PC-3 (cell line): ENCODE results near the gene EVL. TPM values are rescaled to one million over a fixed set of nuclear protein-coding genes. Genes with fewer than 3 reads are reported as not detected.

Experiments
- ATAC-seq: fragments of 200-7000 bp; cut with Tn5 transposase; 2 replicates; pipeline ENCODE4 v1.9.1; 2020; ENCODE audit warnings: mild to moderate bottlenecking, moderate library complexity
- BruUV-seq: library from RNA; stranded (reverse); fragments of 400-500 nt; replicated peaks from 2 replicates; lab custom pipeline; 2021; lab: Mats Ljungman, UMichigan
- CTCF ChIA-PET: fragments of 300-600 bp; sonication (Branson Sonifier 250); formaldehyde crosslinking; loops from one replicate; lab custom pipeline; 2022; ENCODE audit warnings: antibody characterized with exemption; lab: Charles Lee
- POLR2A ChIA-PET: fragments of 300-600 bp; sonication (Branson Sonifier 250); formaldehyde crosslinking; loops from one replicate; lab custom pipeline; 2022; ENCODE audit warnings: antibody characterized with exemption; ENCODE audit not compliant: unreplicated experiment; lab: Charles Lee
- DNase-seq: peaks from one replicate; pipeline ENCODE4 v3.0.0-alpha.2; 2015
- H2AFZ ChIP-seq: fragments of 300-600 bp; sonication (generic); 2 replicates; pipeline ENCODE4 v1.6.0; 2016; ENCODE audit warnings: antibody characterized with exemption, low read length
- H3F3A ChIP-seq: fragments of 300-600 bp; sonication (generic); one replicate; pipeline ENCODE4 v1.6.0; 2017; ENCODE audit warnings: antibody characterized with exemption, low read length, control low read depth, mild to moderate bottlenecking; ENCODE audit not compliant: unreplicated experiment
- H3K27ac ChIP-seq: fragments of 300-600 bp; sonication (generic); 2 replicates; pipeline ENCODE4 v1.5.1; 2016; ENCODE audit warnings: mild to moderate bottlenecking, low read length
- H3K27me3 ChIP-seq: fragments of 300-600 bp; sonication (generic); 2 replicates; pipeline ENCODE4 v1.6.1; 2016; ENCODE audit warnings: low read length, mixed read lengths
- H3K36me3 ChIP-seq: fragments of 300-600 bp; sonication (generic); 2 replicates; pipeline ENCODE4 v1.6.1; 2016; ENCODE audit warnings: low read depth, mixed run types, low read length, mixed read lengths
- H3K4me1 ChIP-seq: fragments of 300-600 bp; sonication (generic); 2 replicates; pipeline ENCODE4 v1.5.1; 2016; ENCODE audit warnings: low read length; ENCODE audit not compliant: insufficient read depth
- H3K4me2 ChIP-seq: fragments of 300-600 bp; sonication (generic); 2 replicates; pipeline ENCODE4 v1.6.0; 2016; ENCODE audit warnings: low read length
- H3K4me3 ChIP-seq: fragments of 300-600 bp; sonication (generic); 2 replicates; pipeline ENCODE4 v1.5.1; 2016; ENCODE audit warnings: mild to moderate bottlenecking, low read length, mixed read lengths
- H3K79me2 ChIP-seq: fragments of 300-600 bp; sonication (generic); 2 replicates; pipeline ENCODE4 v1.6.1; 2017; ENCODE audit warnings: low read length, mixed read lengths
- H3K9ac ChIP-seq: fragments of 300-600 bp; sonication (generic); 2 replicates; pipeline ENCODE4 v1.6.0; 2016; ENCODE audit warnings: mild to moderate bottlenecking, low read length
- H3K9me2 ChIP-seq: fragments of 300-600 bp; sonication (generic); replicated peaks from 2 replicates; pipeline ENCODE4 v1.6.1; 2016; ENCODE audit warnings: mixed run types, low read length, mixed read lengths
- H3K9me3 ChIP-seq: fragments of 300-600 bp; sonication (generic); 2 replicates; pipeline ENCODE4 v1.6.1; 2016; ENCODE audit warnings: low read length, mixed read lengths
- H4K20me1 ChIP-seq: fragments of 300-600 bp; sonication (generic); 2 replicates; pipeline ENCODE4 v1.6.1; 2016; ENCODE audit warnings: low read length, mixed read lengths
- CTCF ChIP-seq: fragments of 300-600 bp; sonication (generic); conservative IDR thresholded peaks from 2 replicates; pipeline ENCODE4 v1.5.1; 2017; ENCODE audit warnings: antibody characterized with exemption, low read depth, mild to moderate bottlenecking, low read length
- EZH2 ChIP-seq: fragments of 300-600 bp; sonication (generic); IDR thresholded peaks from one replicate; pipeline ENCODE4 v1.6.1; 2017; ENCODE audit warnings: antibody characterized with exemption, mild to moderate bottlenecking, low read length; ENCODE audit not compliant: unreplicated experiment
- EZH2phosphoT487 ChIP-seq: fragments of 300-600 bp; sonication (generic); IDR thresholded peaks from 2 replicates; pipeline ENCODE4 v1.6.1; 2018; ENCODE audit warnings: mild to moderate bottlenecking, antibody characterized with exemption, low read length, borderline replicate concordance
- intact Hi-C: fragments of 100-400 bp; cut with micrococcal nuclease; formaldehyde crosslinking; loops from 2 replicates; pipeline ENCODE4 v1.9.0; 2023
- total RNA-seq: library from RNA; depleted of rRNA; stranded (reverse); fragments of >200 nt; gene quantifications from 2 replicates; pipeline ENCODE4 v1.2.3, GENCODE V29; 2014

The EVL gene
- total RNA-seq, 1 experiment from 2014 or later, result 26.5 TPM

GRCh38 chr14:100039903-100040302, 25.3 kb upstream of the EVL start:
- ATAC-seq (no peak), DNase-seq (no peak)
- Histone ChIP-seq H3K4me2 (no peak overlapping the region), H3K27ac (no peak overlapping the region), H3K79me2 (no peaks in the 10 kb centered on the region), H3K27me3 (no peaks in the 10 kb centered on the region), H3K9ac (no peak overlapping the region), H3K9me3 (no peaks in the 10 kb centered on the region), H3K4me3 (no peak overlapping the region), H3K36me3 (no peaks in the 10 kb centered on the region), H4K20me1 (no peaks in the 10 kb centered on the region), H3K9me2 (no peaks in the 10 kb centered on the region), H3K4me1 (no peaks in the 10 kb centered on the region), H3F3A (no peaks in the 10 kb centered on the region), H2AFZ (no peak overlapping the region)
- POLR2A ChIA-PET, result no interaction called here
- intact Hi-C loops, result no loop called here
- no peak for TF ChIP-seq CTCF
- TF ChIP-seq EZH2phosphoT487, result no peak
- TF ChIP-seq EZH2, result no peak
- CTCF ChIA-PET, result no interaction called here
- BruUV-seq, result no TSS peak

DNA sequence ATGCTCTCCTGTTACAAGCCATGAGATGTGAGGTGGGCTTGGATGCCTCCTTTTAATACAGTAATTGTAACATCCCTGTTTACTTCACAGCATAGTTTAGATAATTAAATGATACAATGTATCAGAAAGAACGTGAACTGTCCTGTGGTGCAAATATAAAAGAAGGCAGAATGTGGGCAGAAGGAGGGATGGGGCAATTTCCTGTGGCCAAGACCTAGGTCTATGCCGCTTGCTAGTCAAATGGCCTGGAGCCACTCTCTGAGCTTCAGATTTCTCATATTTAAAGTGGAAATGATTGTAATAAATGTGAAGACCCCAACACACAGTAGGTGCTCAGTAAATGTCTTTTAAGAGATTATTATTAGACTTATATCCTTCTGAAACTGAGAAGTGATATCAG, 24.0 kb upstream of the EVL start:
- no peaks in the 10 kb centered on the region for H3K27me3 ChIP-seq
- H3K27ac ChIP-seq, result no peak overlapping the region
- no peaks in the 10 kb centered on the region for H3K4me1 ChIP-seq
- TF ChIP-seq EZH2phosphoT487 (no peak), CTCF (no peak), EZH2 (no peak)
- H3K9me2 ChIP-seq, result no peaks in the 10 kb centered on the region
- no peak overlapping the region for H3K4me3 ChIP-seq
- no TSS peak for BruUV-seq
- CTCF ChIA-PET, result no interaction called here
- ATAC-seq (no peak), DNase-seq (no peak)
- no peaks in the 10 kb centered on the region for H3K79me2 ChIP-seq
- H3K9me3 ChIP-seq, result no peaks in the 10 kb centered on the region
- no peak overlapping the region for H3K9ac ChIP-seq
- no peaks in the 10 kb centered on the region for H3K36me3 ChIP-seq
- no peak overlapping the region for H3K4me2 ChIP-seq
- H4K20me1 ChIP-seq, result no peaks in the 10 kb centered on the region
- H2AFZ ChIP-seq, result no peak overlapping the region
- H3F3A ChIP-seq, result no peaks in the 10 kb centered on the region
- POLR2A ChIA-PET, result no interaction called here
- intact Hi-C loops, result no loop called here

DNA sequence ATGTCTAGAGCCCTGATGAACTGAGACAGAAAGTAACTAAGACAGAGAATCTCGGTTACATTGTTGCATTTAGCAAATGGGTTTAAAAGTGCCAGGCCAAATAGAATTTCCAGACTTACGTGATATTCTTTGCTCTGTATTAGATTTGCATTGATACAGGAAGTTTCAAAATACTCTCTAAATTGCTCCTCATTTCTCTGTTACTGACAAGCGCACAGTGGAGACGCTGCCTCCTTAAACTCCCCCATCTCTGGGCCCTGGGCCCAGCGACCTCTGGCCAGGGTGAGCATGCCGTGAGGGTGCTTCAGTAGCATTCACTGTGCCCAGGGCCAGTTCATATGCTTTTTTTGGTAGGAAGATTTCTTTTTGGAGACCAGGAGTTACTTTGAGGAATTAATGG, 22.9 kb upstream of the EVL start:
- intact Hi-C loops, result no loop called here
- H3K79me2 ChIP-seq, result no peaks in the 10 kb centered on the region
- no peaks in the 10 kb centered on the region for H4K20me1 ChIP-seq
- H3K9me3 ChIP-seq, result no peaks in the 10 kb centered on the region
- H3K4me3 ChIP-seq, result no peak overlapping the region
- no peaks in the 10 kb centered on the region for H3K27me3 ChIP-seq
- no peaks in the 10 kb centered on the region for H3K4me1 ChIP-seq
- H3F3A ChIP-seq, result no peaks in the 10 kb centered on the region
- no peak overlapping the region for H2AFZ ChIP-seq
- DNase-seq, result no peak
- H3K4me2 ChIP-seq, result no peak overlapping the region
- no peaks in the 10 kb centered on the region for H3K9me2 ChIP-seq
- BruUV-seq, result no TSS peak
- ChIA-PET CTCF (no interaction called here), POLR2A (no interaction called here)
- H3K36me3 ChIP-seq, result no peaks in the 10 kb centered on the region
- ATAC-seq, result no peak
- H3K27ac ChIP-seq, result no peak overlapping the region
- TF ChIP-seq EZH2 (no peak), EZH2phosphoT487 (no peak), CTCF (no peak)
- H3K9ac ChIP-seq, result no peak overlapping the region
